ENCODE results near the gene IMPG2.

The IMPG2 gene

DNA sequence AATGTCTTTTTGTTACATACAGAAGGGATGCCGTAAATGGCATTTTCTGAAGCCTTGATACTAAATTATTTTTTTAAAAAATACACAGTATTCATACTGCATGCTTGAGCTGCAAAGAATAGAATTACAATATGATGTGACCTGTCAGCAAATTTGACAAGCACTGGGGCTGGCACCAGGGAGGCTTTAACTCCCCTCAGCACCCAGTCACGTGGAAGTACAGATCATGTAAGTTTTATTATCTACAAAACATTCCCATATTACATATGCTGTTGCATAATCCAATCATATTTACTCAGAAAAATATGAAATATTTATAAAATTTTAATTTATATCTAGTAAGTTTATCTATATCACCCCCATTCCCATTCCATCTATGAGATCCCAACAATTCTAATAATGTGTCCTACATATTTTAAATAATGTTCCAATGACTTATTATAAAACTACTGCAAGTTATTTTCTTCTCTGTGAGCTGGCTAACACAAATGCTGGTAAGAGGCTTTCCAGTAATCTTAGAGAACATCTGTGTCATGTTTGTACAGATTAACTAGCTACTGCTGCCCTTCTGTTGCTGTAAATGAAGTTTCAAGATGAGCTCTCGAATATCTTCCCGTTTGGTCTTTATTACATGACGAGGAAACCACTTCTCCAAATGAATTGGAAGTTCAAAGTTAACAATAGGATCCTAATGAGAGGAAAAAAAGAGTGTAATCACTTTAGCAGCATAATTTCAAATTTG is 5.2 kb upstream of the IMPG2 start:
- DNase-seq: no peak
- H3K9me3 ChIP-seq (replicated peaks; ENCODE audit: insufficient read depth, low read length): no peaks in the 10 kb centered on the region

DNA sequence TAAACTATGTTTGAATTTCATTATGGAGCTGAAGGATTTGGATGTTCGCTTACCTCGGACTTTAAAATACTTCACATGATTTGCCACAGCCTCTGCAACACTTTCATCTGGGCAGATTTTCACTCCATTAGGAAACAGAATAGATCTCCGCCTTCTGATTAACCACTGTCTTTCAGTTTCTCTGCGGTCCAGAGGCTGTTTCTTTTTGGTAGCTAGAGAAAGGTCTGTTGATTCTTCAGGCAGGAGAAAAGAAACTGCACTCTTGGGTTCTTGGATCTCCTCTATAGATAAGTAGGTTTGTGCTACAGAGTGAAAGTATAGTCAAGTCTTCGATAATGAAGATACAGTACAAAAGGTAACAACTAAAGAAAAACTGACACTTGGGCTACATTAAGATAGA is 844 bp downstream of the IMPG2 start:
- no peaks in the 10 kb centered on the region for H3K79me2 ChIP-seq (ENCODE audit: low read length)
- no peaks in the 10 kb centered on the region for H3K4me1 ChIP-seq (ENCODE audit: low read length)
- H3K4me2 ChIP-seq (ENCODE audit: low read depth, low read length): peak overlapping the region; percentile 37
- no peak overlapping the region for H2AFZ ChIP-seq (ENCODE audit: low read length)
- no peak overlapping the region for H3K9ac ChIP-seq (ENCODE audit: low read length)
- no peaks in the 10 kb centered on the region for H3K9me3 ChIP-seq (replicated peaks; ENCODE audit: insufficient read depth, low read length)
- H3K9me2 ChIP-seq (replicated peaks; ENCODE audit: insufficient read depth, low read length): no peaks in the 10 kb centered on the region
- H3K27me3 ChIP-seq (replicated peaks; ENCODE audit: insufficient read depth, low read length): no peaks in the 10 kb centered on the region
- no peaks in the 10 kb centered on the region for H3K36me3 ChIP-seq (replicated peaks; ENCODE audit: insufficient read depth, low read length)
- TF ChIP-seq, protein P1, sequence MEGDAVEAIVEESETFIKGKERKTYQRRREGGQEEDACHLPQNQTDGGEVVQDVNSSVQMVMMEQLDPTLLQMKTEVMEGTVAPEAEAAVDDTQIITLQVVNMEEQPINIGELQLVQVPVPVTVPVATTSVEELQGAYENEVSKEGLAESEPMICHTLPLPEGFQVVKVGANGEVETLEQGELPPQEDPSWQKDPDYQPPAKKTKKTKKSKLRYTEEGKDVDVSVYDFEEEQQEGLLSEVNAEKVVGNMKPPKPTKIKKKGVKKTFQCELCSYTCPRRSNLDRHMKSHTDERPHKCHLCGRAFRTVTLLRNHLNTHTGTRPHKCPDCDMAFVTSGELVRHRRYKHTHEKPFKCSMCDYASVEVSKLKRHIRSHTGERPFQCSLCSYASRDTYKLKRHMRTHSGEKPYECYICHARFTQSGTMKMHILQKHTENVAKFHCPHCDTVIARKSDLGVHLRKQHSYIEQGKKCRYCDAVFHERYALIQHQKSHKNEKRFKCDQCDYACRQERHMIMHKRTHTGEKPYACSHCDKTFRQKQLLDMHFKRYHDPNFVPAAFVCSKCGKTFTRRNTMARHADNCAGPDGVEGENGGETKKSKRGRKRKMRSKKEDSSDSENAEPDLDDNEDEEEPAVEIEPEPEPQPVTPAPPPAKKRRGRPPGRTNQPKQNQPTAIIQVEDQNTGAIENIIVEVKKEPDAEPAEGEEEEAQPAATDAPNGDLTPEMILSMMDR (IDR thresholded peaks at IDR 0.05; ENCODE audit: low read length): no peak
- TF ChIP-seq EZH2phosphoT487 (IDR thresholded peaks at IDR 0.05; ENCODE audit: low read length) (no peak), EZH2 (optimal IDR thresholded peaks at IDR 0.05; ENCODE audit: low read depth, low read length) (no peak)
- peak; percentile 74 for DNase-seq
- H3K4me3 ChIP-seq (ENCODE audit: low read length): no peak overlapping the region
- no peaks in the 10 kb centered on the region for H4K20me1 ChIP-seq (ENCODE audit: insufficient read depth, low read length)
- H3K27ac ChIP-seq (ENCODE audit: low read length): no peak overlapping the region
- H3F3A ChIP-seq (ENCODE audit: insufficient read depth, low read length): no peaks in the 10 kb centered on the region; the same call in 1 of the 2 replicates

More for the DNA sequence above, 5.2 kb upstream of the IMPG2 start:
- TF ChIP-seq EZH2phosphoT487 (IDR thresholded peaks at IDR 0.05; ENCODE audit: low read length) (no peak), EZH2 (optimal IDR thresholded peaks at IDR 0.05; ENCODE audit: low read depth, low read length) (no peak)
- TF ChIP-seq, protein P1 (IDR thresholded peaks at IDR 0.05; ENCODE audit: low read length): no peak
- 0 out of 2 replicates have a peak, but pooled peaks cover 3% of the 10 kb centered on the region for H3K27me3 ChIP-seq (replicated peaks; ENCODE audit: insufficient read depth, low read length)
- H2AFZ ChIP-seq (ENCODE audit: low read length): no peak overlapping the region
- no peak overlapping the region for H3K9ac ChIP-seq (ENCODE audit: low read length)
- no peaks in the 10 kb centered on the region for H3K9me2 ChIP-seq (replicated peaks; ENCODE audit: insufficient read depth, low read length)
- H3K27ac ChIP-seq (ENCODE audit: low read length): no peak overlapping the region
- no peaks in the 10 kb centered on the region for H3K36me3 ChIP-seq (replicated peaks; ENCODE audit: insufficient read depth, low read length)
- no peak overlapping the region for H3K4me3 ChIP-seq (ENCODE audit: low read length)
- no peaks in the 10 kb centered on the region for H3K79me2 ChIP-seq (ENCODE audit: low read length)
- H4K20me1 ChIP-seq (ENCODE audit: insufficient read depth, low read length): no peaks in the 10 kb centered on the region
- no peaks in the 10 kb centered on the region for H3K4me1 ChIP-seq (ENCODE audit: low read length)
- H3K4me2 ChIP-seq (ENCODE audit: low read depth, low read length): no peak overlapping the region
- H3F3A ChIP-seq (ENCODE audit: insufficient read depth, low read length): 0 out of 2 replicates have a peak, but pooled peaks cover 1% of the 10 kb centered on the region

DNA sequence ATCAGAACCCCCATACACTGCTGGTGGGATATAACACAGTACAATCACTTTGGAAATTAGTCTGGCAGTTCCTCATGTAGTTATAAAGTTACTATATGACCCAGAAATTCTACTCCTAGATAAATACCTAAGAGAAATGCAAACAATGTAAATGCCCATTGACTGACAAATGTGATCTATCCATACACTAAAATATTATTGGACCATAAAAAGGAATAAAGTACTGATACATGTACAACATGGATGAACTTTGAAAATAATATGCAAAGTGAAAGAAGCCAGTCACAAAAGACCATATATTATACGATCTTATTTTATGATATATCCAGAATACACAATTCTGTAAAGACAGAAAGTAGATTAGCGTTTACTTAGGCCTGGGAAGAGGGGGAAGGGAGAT is 7.8 kb downstream of the IMPG2 start:
- H3K27me3 ChIP-seq (replicated peaks; ENCODE audit: insufficient read depth, low read length): no peaks in the 10 kb centered on the region
- H3K36me3 ChIP-seq (replicated peaks; ENCODE audit: insufficient read depth, low read length): no peaks in the 10 kb centered on the region
- no peak overlapping the region for H3K4me3 ChIP-seq (ENCODE audit: low read length)
- H3K27ac ChIP-seq (ENCODE audit: low read length): no peak overlapping the region
- no peak overlapping the region for H3K4me2 ChIP-seq (ENCODE audit: low read depth, low read length)
- no peak overlapping the region for H2AFZ ChIP-seq (ENCODE audit: low read length)
- H3K4me1 ChIP-seq (ENCODE audit: low read length): no peaks in the 10 kb centered on the region
- H3F3A ChIP-seq (ENCODE audit: insufficient read depth, low read length): no peaks in the 10 kb centered on the region
- H4K20me1 ChIP-seq (ENCODE audit: insufficient read depth, low read length): no peaks in the 10 kb centered on the region
- no peak for DNase-seq
- H3K9me3 ChIP-seq (replicated peaks; ENCODE audit: insufficient read depth, low read length): no peaks in the 10 kb centered on the region
- H3K79me2 ChIP-seq (ENCODE audit: low read length): no peaks in the 10 kb centered on the region
- H3K9me2 ChIP-seq (replicated peaks; ENCODE audit: insufficient read depth, low read length): no peaks in the 10 kb centered on the region
- TF ChIP-seq EZH2phosphoT487 (IDR thresholded peaks at IDR 0.05; ENCODE audit: low read length): no peak
- TF ChIP-seq, protein P1 (IDR thresholded peaks at IDR 0.05; ENCODE audit: low read length): no peak
- TF ChIP-seq EZH2 (optimal IDR thresholded peaks at IDR 0.05; ENCODE audit: low read depth, low read length): no peak
- no peak overlapping the region for H3K9ac ChIP-seq (ENCODE audit: low read length)
